OCI-LY1 (cell line): ENCODE data around the gene EML5.

ENCODE experiments used
- EZH2 ChIP-seq: fragments of 200-600 bp; sonication (generic), shearing (Covaris generic); IDR thresholded peaks from 2 replicates; pipeline ENCODE4 v1.8.0; 2017; ENCODE audit warnings: borderline replicate concordance, mixed run types, mild to moderate bottlenecking, antibody characterized with exemption, low read length, moderate library complexity, mixed read lengths
- TF ChIP-seq, protein P1 (sequence below): fragments of 200-600 bp; sonication (generic), shearing (Covaris generic); IDR thresholded peaks from 2 replicates; pipeline ENCODE4 v1.5.1; 2017; ENCODE audit warnings: mild to moderate bottlenecking, antibody characterized with exemption, low read length, moderate library complexity, mixed read lengths

DNA sequence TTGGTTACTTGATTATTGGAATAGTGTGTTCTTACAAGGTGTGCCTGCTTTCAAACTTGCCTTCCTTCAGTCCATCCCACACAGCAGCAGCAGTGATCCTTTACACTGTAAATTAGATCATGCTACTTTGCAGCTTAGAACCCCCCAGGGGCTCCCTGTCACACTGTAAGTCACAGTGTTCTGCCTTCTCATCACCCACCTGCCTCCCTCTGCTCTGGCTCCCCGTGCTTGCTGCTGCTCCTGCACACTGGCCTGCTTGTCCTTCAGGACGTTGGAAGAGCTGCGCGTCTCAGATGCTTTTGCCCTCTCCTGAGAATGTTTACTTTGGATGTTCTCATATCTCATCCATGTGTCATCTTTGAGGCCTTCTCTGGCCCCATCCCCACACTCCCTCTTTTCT is 202.6 kb downstream of the EML5 start:
- TF ChIP-seq, protein P1, sequence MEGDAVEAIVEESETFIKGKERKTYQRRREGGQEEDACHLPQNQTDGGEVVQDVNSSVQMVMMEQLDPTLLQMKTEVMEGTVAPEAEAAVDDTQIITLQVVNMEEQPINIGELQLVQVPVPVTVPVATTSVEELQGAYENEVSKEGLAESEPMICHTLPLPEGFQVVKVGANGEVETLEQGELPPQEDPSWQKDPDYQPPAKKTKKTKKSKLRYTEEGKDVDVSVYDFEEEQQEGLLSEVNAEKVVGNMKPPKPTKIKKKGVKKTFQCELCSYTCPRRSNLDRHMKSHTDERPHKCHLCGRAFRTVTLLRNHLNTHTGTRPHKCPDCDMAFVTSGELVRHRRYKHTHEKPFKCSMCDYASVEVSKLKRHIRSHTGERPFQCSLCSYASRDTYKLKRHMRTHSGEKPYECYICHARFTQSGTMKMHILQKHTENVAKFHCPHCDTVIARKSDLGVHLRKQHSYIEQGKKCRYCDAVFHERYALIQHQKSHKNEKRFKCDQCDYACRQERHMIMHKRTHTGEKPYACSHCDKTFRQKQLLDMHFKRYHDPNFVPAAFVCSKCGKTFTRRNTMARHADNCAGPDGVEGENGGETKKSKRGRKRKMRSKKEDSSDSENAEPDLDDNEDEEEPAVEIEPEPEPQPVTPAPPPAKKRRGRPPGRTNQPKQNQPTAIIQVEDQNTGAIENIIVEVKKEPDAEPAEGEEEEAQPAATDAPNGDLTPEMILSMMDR, result no peak
- TF ChIP-seq EZH2, result no peak
